ENCODE data around the gene CAPN2. TPM values are rescaled to one million over a fixed set of nuclear protein-coding genes. Genes with fewer than 3 reads are reported as not detected.

Gene CAPN2
- total RNA-seq, 1 donor from 2014 or later: 62.6 TPM

DNA sequence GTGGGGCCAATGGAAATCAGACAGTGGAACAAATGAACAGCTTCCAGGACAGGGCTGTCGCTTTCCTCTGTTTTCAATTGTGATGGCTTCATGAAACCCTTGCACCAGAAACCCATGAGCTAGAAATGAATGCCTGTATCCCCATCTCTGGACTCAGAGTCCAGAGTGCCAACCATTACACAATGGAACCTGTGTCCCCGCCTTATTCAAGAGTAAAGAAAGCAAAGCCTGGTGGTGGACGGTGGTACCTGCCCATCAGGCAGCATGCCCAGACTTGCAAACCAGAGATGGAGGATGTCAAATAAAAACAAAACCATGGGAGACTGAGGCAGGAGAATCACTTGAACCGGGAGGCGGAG is 4.4 kb upstream of the CAPN2 start:
- intact Hi-C loops (cut with micrococcal nuclease): no loop called here
- no peak for DNase-seq
- no peak for ATAC-seq (ENCODE audit: low read depth)
- peaks cover 8% of the 10 kb centered on the region for H3K4me1 Mint-ChIP-seq
- H3K27me3 Mint-ChIP-seq: peaks cover 4% of the 10 kb centered on the region
- H3K27ac Mint-ChIP-seq: no peak overlapping the region
- CTCF ChIA-PET: interaction anchor here (1.5 to 3.2 kb wide), 2 partner anchors 10 to 41 kb away, joined by 3 to 12 read pairs; no protein-coding TSS in a partner anchor
- no peak for TF ChIP-seq CTCF (IDR thresholded peaks at IDR 0.05)
- H3K4me3 Mint-ChIP-seq: no peak overlapping the region
- no peaks in the 10 kb centered on the region for H3K36me3 Mint-ChIP-seq (ENCODE audit: low read depth)
- POLR2A ChIA-PET: no interaction called here
- no peaks in the 10 kb centered on the region for H3K9me3 Mint-ChIP-seq

GRCh38 chr1:223708651-223709268 is 3.6 kb upstream of the CAPN2 start:
- H3K27me3 Mint-ChIP-seq: peaks cover under 1% of the 10 kb centered on the region
- intact Hi-C loops (cut with micrococcal nuclease): no loop called here
- no peak for TF ChIP-seq CTCF (IDR thresholded peaks at IDR 0.05)
- no peaks in the 10 kb centered on the region for H3K36me3 Mint-ChIP-seq (ENCODE audit: low read depth)
- ChIA-PET POLR2A (interaction anchor here (0.5 kb wide), 1 partner anchor 21 kb away, joined by 4 read pairs; no protein-coding TSS in a partner anchor), CTCF (interaction anchor here (1.5 kb wide), 1 partner anchor 11 kb away, joined by 3 read pairs; no protein-coding TSS in a partner anchor)
- no peak for DNase-seq
- peaks cover 16% of the 10 kb centered on the region for H3K4me1 Mint-ChIP-seq
- no peak overlapping the region for H3K4me3 Mint-ChIP-seq
- ATAC-seq (ENCODE audit: low read depth): no peak
- no peaks in the 10 kb centered on the region for H3K9me3 Mint-ChIP-seq
- no peak overlapping the region for H3K27ac Mint-ChIP-seq

DNA sequence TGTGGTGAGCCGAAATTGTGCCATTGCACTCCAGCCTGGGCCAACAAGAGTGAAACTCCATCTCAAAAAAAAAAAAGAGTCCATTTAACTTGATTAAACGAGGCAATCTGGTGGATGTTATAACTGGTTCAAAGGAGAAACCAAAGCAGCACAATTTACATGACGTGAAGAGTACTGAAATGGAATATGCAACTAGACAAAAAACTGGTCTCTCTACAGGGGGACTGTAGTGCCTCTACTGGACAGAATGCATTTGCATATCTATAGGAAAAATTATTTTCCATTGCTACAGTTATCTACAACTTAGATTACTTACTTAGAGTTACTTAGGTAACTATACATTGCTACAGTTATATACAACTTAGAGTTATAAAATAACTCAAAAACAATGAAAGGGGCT is 2.7 kb upstream of the CAPN2 start:
- H3K36me3 Mint-ChIP-seq (ENCODE audit: low read depth): no peaks in the 10 kb centered on the region
- H3K4me1 Mint-ChIP-seq: peaks cover 24% of the 10 kb centered on the region
- no peak for TF ChIP-seq CTCF (IDR thresholded peaks at IDR 0.05)
- H3K27ac Mint-ChIP-seq: no peak overlapping the region
- ATAC-seq (ENCODE audit: low read depth): no peak
- POLR2A ChIA-PET: no interaction called here
- CTCF ChIA-PET: interaction anchor here (1.5 kb wide), 1 partner anchor 11 kb away, joined by 3 read pairs; no protein-coding TSS in a partner anchor
- no peak for DNase-seq
- no peaks in the 10 kb centered on the region for H3K9me3 Mint-ChIP-seq
- no peaks in the 10 kb centered on the region for H3K27me3 Mint-ChIP-seq
- H3K4me3 Mint-ChIP-seq: no peak overlapping the region
- intact Hi-C loops (cut with micrococcal nuclease): no loop called here

GRCh38 chr1:223710179-223711133 is 1.9 kb upstream of the CAPN2 start:
- TF ChIP-seq CTCF (IDR thresholded peaks at IDR 0.05): no peak
- ChIA-PET CTCF (interaction anchor here (1.0 to 3.2 kb wide), 4 partner anchors 12 to 65 kb away, joined by 3 to 42 read pairs (median 12); no protein-coding TSS in a partner anchor), POLR2A (interaction anchor here (0.6 kb wide), 1 partner anchor 282 kb away, joined by 4 read pairs; no protein-coding TSS in a partner anchor)
- H3K27me3 Mint-ChIP-seq: no peaks in the 10 kb centered on the region
- H3K36me3 Mint-ChIP-seq (ENCODE audit: low read depth): no peaks in the 10 kb centered on the region
- H3K4me1 Mint-ChIP-seq: peaks cover 30% of the 10 kb centered on the region
- no peak for DNase-seq
- ATAC-seq (ENCODE audit: low read depth): no peak
- no peak overlapping the region for H3K4me3 Mint-ChIP-seq
- no peaks in the 10 kb centered on the region for H3K9me3 Mint-ChIP-seq
- no peak overlapping the region for H3K27ac Mint-ChIP-seq
- intact Hi-C loops (cut with micrococcal nuclease): loop anchor here (5.0 kb wide), 3 partner anchors 137 to 622 kb away; partner anchors contain the start of genes NVL and TP53BP2
